Activated CD8-positive, alpha-beta T cell treated with anti-CD3 and anti-CD28 coated beads, Interleukin-2, amount 10 ng/mL, durations not matched to agents 7 days and 5 days (primary cell): ENCODE results near the gene SRMS. TPM values are rescaled to one million over a fixed set of nuclear protein-coding genes. Genes with fewer than 3 reads are reported as not detected.

Experiments
- ATAC-seq: fragments of 150-1000 bp; cut with Tn5 transposase; one replicate; pipeline ENCODE4 v1.10.0; 2021; ENCODE audit warnings: moderate library complexity
- CTCF ChIA-PET: fragments of 350-600 bp; sonication (Branson Sonifier 250); formaldehyde crosslinking; loops from one replicate; lab custom pipeline; 2021; ENCODE audit warnings: antibody characterized with exemption; lab: Charles Lee
- POLR2A ChIA-PET: fragments of 350-600 bp; sonication (Branson Sonifier 250); formaldehyde crosslinking; loops from one replicate; lab custom pipeline; 2021; ENCODE audit warnings: antibody characterized with exemption; lab: Charles Lee
- DNase-seq: peaks from one replicate; pipeline ENCODE4 v3.0.0-alpha.2; 2020
- H3K27ac Mint-ChIP-seq: one replicate; pipeline ENCODE4 v1.8.0; 2021; ENCODE audit warnings: mild to moderate bottlenecking, mixed read lengths
- H3K27me3 Mint-ChIP-seq: one replicate; pipeline ENCODE4 v1.8.0; 2021; ENCODE audit warnings: low read depth, mixed read lengths
- H3K36me3 Mint-ChIP-seq: one replicate; pipeline ENCODE4 v1.8.0; 2021; ENCODE audit warnings: low read depth, mixed read lengths
- H3K4me1 Mint-ChIP-seq: one replicate; pipeline ENCODE4 v1.8.0; 2021; ENCODE audit warnings: low read depth, mixed read lengths
- H3K4me3 Mint-ChIP-seq: one replicate; pipeline ENCODE4 v1.8.0; 2021; ENCODE audit warnings: mild to moderate bottlenecking, mixed read lengths
- H3K9me3 Mint-ChIP-seq: one replicate; pipeline ENCODE4 v1.8.0; 2022; ENCODE audit warnings: mixed read lengths; ENCODE audit not compliant: insufficient read depth
- total RNA-seq, 2 experiments: library from RNA; stranded (reverse); gene quantifications; one replicate each; pipeline ENCODE4 v1.2.3, GENCODE V29; 2021

SRMS gene
- total RNA-seq, 2 experiments from 2014 or later = not detected

- peak; percentile 11 for ATAC-seq
These were observed 20.8 kb upstream of the SRMS start for GRCh38 chr20:63568170-63568981.

GRCh38 chr20:63567386-63568169, 20.0 kb upstream of the SRMS start:
- ChIA-PET POLR2A (interaction anchor here (0.6 to 3.5 kb wide), 7 partner anchors 12 to 91 kb away, joined by 3 to 12 read pairs (median 3); partner anchors contain the start of genes PTK6 and RTEL1), CTCF (interaction anchor here (1.1 to 1.6 kb wide), 3 partner anchors 29 to 471 kb away, joined by 3 to 7 read pairs (median 6); partner anchors contain the start of gene PTK6)
- ATAC-seq = peak; percentile 64
- Mint-ChIP-seq H3K9me3 (no peaks in the 10 kb centered on the region), H3K27me3 (no peaks in the 10 kb centered on the region), H3K36me3 (peaks cover 39% of the 10 kb centered on the region), H3K4me3 (peak overlapping the region; percentile 61), H3K4me1 (peaks cover 34% of the 10 kb centered on the region), H3K27ac (peak overlapping the region; percentile 76)
- DNase-seq = peak; percentile 74

More at GRCh38 chr20:63568170-63568981, 20.8 kb upstream of the SRMS start:
- Mint-ChIP-seq H3K27me3 (no peaks in the 10 kb centered on the region), H3K27ac (peak overlapping the region; percentile 76), H3K36me3 (peaks cover 36% of the 10 kb centered on the region), H3K4me3 (peak overlapping the region; percentile 61), H3K9me3 (no peaks in the 10 kb centered on the region), H3K4me1 (peaks cover 34% of the 10 kb centered on the region)
- no peak for DNase-seq
- POLR2A ChIA-PET = interaction anchor here (1.0 to 3.5 kb wide), 5 partner anchors 14 to 71 kb away, joined by 3 to 12 read pairs (median 7); partner anchors contain the start of gene PTK6
- CTCF ChIA-PET = interaction anchor here (0.8 to 1.5 kb wide), 3 partner anchors 31 to 470 kb away, joined by 3 to 7 read pairs (median 3); partner anchors contain the start of gene PTK6

- Mint-ChIP-seq H3K36me3 (peaks cover 39% of the 10 kb centered on the region), H3K9me3 (no peaks in the 10 kb centered on the region), H3K4me1 (peaks cover 34% of the 10 kb centered on the region), H3K4me3 (no peak overlapping the region), H3K27me3 (no peaks in the 10 kb centered on the region), H3K27ac (no peak overlapping the region)
- no peak for DNase-seq
- CTCF ChIA-PET = interaction anchor here (1.5 to 1.6 kb wide), 2 partner anchors 28 to 29 kb away, joined by 6 to 7 read pairs; partner anchors contain the start of gene PTK6
- no peak for ATAC-seq
- POLR2A ChIA-PET = interaction anchor here (0.9 to 3.5 kb wide), 4 partner anchors 11 to 46 kb away, joined by 3 to 12 read pairs (median 8); partner anchors contain the start of gene PTK6
These were observed 19.5 kb upstream of the SRMS start for GRCh38 chr20:63567136-63567385.

GRCh38 chr20:63566395-63567135, 19.0 kb upstream of the SRMS start:
- no peak overlapping the region for H3K4me3 Mint-ChIP-seq
- H3K27me3 Mint-ChIP-seq = no peaks in the 10 kb centered on the region
- CTCF ChIA-PET = interaction anchor here (1.5 to 1.6 kb wide), 2 partner anchors 28 to 29 kb away, joined by 6 to 7 read pairs; partner anchors contain the start of gene PTK6
- peaks cover 34% of the 10 kb centered on the region for H3K4me1 Mint-ChIP-seq
- ATAC-seq (no peak), DNase-seq (no peak)
- H3K27ac Mint-ChIP-seq = no peak overlapping the region
- H3K36me3 Mint-ChIP-seq = peaks cover 42% of the 10 kb centered on the region
- POLR2A ChIA-PET = no interaction called here
- no peaks in the 10 kb centered on the region for H3K9me3 Mint-ChIP-seq

GRCh38 chr20:63565699-63566335, 18.3 kb upstream of the SRMS start:
- ATAC-seq (no peak), DNase-seq (no peak)
- Mint-ChIP-seq H3K27me3 (no peaks in the 10 kb centered on the region), H3K4me1 (peaks cover 35% of the 10 kb centered on the region), H3K27ac (no peak overlapping the region), H3K36me3 (peaks cover 48% of the 10 kb centered on the region), H3K4me3 (no peak overlapping the region), H3K9me3 (no peaks in the 10 kb centered on the region)
- ChIA-PET POLR2A (interaction anchor here (1.0 kb wide), 1 partner anchor 8 kb away, joined by 3 read pairs; the partner anchor contains the start of gene HELZ2), CTCF (no interaction called here)

GRCh38 chr20:63565021-63565698, 17.6 kb upstream of the SRMS start:
- no peaks in the 10 kb centered on the region for H3K9me3 Mint-ChIP-seq
- no peak overlapping the region for H3K4me3 Mint-ChIP-seq
- no peak for ATAC-seq
- CTCF ChIA-PET = no interaction called here
- peaks cover 52% of the 10 kb centered on the region for H3K36me3 Mint-ChIP-seq
- DNase-seq = no peak
- POLR2A ChIA-PET = interaction anchor here (1.0 kb wide), 1 partner anchor 9 kb away, joined by 3 read pairs; the partner anchor contains the start of gene HELZ2
- H3K4me1 Mint-ChIP-seq = peaks cover 34% of the 10 kb centered on the region
- H3K27ac Mint-ChIP-seq = no peak overlapping the region
- no peaks in the 10 kb centered on the region for H3K27me3 Mint-ChIP-seq

- no peaks in the 10 kb centered on the region for H3K9me3 Mint-ChIP-seq
- no peaks in the 10 kb centered on the region for H3K27me3 Mint-ChIP-seq
- peaks cover 26% of the 10 kb centered on the region for H3K4me1 Mint-ChIP-seq
- POLR2A ChIA-PET = interaction anchor here (1.0 kb wide), 1 partner anchor 10 kb away, joined by 3 read pairs; the partner anchor contains the start of gene HELZ2
- no peak overlapping the region for H3K4me3 Mint-ChIP-seq
- peaks cover 50% of the 10 kb centered on the region for H3K36me3 Mint-ChIP-seq
- H3K27ac Mint-ChIP-seq = no peak overlapping the region
- DNase-seq (no peak), ATAC-seq (no peak)
- CTCF ChIA-PET = no interaction called here
These were observed 16.7 kb upstream of the SRMS start for GRCh38 chr20:63564036-63564810.

GRCh38 chr20:63563225-63563935, 15.8 kb upstream of the SRMS start:
- ChIA-PET CTCF (interaction anchor here (1.0 kb wide), 1 partner anchor 26 kb away, joined by 3 read pairs; no protein-coding TSS in a partner anchor), POLR2A (no interaction called here)
- ATAC-seq (no peak), DNase-seq (no peak)
- H3K27ac Mint-ChIP-seq = no peak overlapping the region
- peaks cover 53% of the 10 kb centered on the region for H3K36me3 Mint-ChIP-seq
- H3K4me1 Mint-ChIP-seq = peaks cover 19% of the 10 kb centered on the region
- H3K9me3 Mint-ChIP-seq = no peaks in the 10 kb centered on the region
- H3K27me3 Mint-ChIP-seq = no peaks in the 10 kb centered on the region
- H3K4me3 Mint-ChIP-seq = no peak overlapping the region

- POLR2A ChIA-PET = no interaction called here
- Mint-ChIP-seq H3K27me3 (no peaks in the 10 kb centered on the region), H3K4me1 (peaks cover 11% of the 10 kb centered on the region), H3K36me3 (peaks cover 46% of the 10 kb centered on the region), H3K27ac (no peak overlapping the region), H3K4me3 (no peak overlapping the region), H3K9me3 (no peaks in the 10 kb centered on the region)
- DNase-seq (no peak), ATAC-seq (no peak)
- CTCF ChIA-PET = interaction anchor here (1.0 kb wide), 1 partner anchor 25 kb away, joined by 3 read pairs; no protein-coding TSS in a partner anchor
These were observed 15.1 kb upstream of the SRMS start for GRCh38 chr20:63562461-63563224.
